ENCODE measurements around the gene CHDH.

Gene CHDH

DNA sequence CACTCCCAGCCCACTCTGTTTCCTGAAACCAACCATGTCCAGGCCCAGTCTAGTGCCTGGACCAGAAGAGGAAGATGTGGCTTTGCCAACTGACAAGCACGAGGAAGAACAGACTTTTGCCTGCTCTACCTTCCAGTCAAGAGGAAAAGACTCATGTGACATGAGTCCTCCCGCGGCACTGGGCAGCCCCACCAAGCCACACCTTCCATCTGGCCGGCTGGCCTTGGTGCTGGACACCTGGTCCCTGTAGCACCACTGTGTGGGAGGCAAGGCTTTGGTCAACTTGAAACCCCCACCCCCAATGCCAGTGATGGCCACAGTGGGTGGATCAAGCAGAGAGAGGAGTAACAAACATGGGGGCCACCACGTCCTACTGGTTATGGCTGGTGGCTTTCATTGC is 12.5 kb downstream of the CHDH start:
- Histone ChIP-seq H3K4me3 (ENCODE audit: low read depth, low read length) (no peak overlapping the region), H3K27ac (no peak overlapping the region), H3K36me3 (replicated peaks) (no peaks in the 10 kb centered on the region), H3K27me3 (replicated peaks) (no peaks in the 10 kb centered on the region)
- in situ Hi-C loops (cut with HindIII; ENCODE audit: low pct_ligation_motif_present, low sequenced_read_pairs): no loop called here
- DNase-seq: no peak
- TF ChIP-seq, protein P1, sequence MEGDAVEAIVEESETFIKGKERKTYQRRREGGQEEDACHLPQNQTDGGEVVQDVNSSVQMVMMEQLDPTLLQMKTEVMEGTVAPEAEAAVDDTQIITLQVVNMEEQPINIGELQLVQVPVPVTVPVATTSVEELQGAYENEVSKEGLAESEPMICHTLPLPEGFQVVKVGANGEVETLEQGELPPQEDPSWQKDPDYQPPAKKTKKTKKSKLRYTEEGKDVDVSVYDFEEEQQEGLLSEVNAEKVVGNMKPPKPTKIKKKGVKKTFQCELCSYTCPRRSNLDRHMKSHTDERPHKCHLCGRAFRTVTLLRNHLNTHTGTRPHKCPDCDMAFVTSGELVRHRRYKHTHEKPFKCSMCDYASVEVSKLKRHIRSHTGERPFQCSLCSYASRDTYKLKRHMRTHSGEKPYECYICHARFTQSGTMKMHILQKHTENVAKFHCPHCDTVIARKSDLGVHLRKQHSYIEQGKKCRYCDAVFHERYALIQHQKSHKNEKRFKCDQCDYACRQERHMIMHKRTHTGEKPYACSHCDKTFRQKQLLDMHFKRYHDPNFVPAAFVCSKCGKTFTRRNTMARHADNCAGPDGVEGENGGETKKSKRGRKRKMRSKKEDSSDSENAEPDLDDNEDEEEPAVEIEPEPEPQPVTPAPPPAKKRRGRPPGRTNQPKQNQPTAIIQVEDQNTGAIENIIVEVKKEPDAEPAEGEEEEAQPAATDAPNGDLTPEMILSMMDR (IDR thresholded peaks at IDR 0.05; ENCODE audit: low read depth, low read length, missing control alignments): no peak

DNA sequence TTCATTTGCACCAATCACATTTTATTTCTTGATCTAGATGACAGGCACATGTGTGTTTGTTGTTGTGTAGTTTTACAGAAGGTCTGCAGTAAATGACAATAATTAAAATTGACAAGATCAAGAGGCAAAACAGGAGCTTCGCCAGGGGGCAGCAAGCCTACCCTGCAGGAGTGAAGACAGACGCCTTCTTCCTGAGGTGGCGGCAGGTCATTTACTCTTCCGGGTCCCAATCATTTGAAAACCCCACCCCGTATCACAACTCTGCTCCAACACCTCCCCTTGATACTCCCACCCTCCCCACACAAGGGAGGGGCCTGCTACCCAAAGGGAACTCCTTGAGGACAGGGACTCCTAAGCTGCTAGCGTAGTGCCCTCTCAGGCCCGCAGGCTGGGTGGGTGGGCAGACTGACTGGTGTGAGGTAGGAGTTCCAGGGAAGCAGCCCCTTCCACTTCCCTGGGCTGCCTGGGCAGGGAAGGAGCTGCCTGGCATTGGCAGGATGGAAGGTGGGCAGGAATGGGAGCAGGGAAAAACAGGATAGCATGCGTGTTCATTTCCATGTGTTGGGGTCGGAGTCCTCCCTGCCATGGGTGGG is 13.1 kb downstream of the CHDH start:
- Histone ChIP-seq H3K36me3 (replicated peaks) (no peaks in the 10 kb centered on the region), H3K27ac (no peak overlapping the region), H3K4me3 (ENCODE audit: low read depth, low read length) (no peak overlapping the region), H3K27me3 (replicated peaks) (no peaks in the 10 kb centered on the region)
- DNase-seq: no peak
- TF ChIP-seq, protein P1 (IDR thresholded peaks at IDR 0.05; ENCODE audit: low read depth, low read length, missing control alignments): no peak
- in situ Hi-C loops (cut with HindIII; ENCODE audit: low pct_ligation_motif_present, low sequenced_read_pairs): no loop called here

DNA sequence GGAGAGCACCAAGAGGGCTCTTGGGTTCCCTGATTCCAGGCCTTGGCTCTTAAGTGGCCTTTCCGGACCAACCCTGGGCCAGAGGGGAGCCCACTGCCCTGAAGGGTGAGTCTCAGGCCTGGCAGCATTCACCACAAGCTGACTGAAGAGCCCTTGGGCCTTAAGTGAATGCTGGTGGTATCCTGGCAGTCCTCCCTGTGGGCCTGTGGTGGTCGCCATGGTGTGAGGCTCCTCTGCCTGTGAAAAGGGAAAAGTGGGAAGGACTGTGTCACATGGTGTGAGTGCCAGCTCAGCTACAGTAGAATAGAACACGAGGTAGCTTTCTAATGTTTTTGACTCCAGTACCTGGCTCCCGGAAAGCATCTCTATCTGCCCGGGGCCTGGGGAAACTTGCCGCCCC is 15.3 kb downstream of the CHDH start:
- no peak overlapping the region for H3K4me3 ChIP-seq (ENCODE audit: low read depth, low read length)

DNA sequence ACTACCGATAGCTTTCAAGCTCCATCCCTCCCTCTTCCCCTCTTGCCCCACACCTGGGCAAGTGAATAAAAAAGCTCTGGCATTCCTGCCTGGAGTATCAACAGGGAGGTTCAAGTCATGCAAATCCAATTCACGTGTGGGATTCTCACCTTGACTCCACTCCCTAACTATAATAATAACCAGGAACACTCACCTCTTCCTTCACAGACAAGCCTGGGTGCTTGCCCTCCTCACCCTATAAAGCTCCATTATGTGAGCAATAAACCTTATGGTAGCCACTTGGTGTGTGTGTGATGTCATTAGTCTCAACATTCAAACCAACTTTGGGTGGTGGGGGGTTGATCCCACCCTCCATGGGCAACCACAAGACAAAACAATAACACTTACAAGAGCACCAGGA is 16.6 kb downstream of the CHDH start:
- H3K36me3 ChIP-seq (replicated peaks): no peaks in the 10 kb centered on the region
- H3K27ac ChIP-seq: no peak overlapping the region
- H3K27me3 ChIP-seq (replicated peaks): no peaks in the 10 kb centered on the region
- in situ Hi-C loops (cut with HindIII; ENCODE audit: low pct_ligation_motif_present, low sequenced_read_pairs): no loop called here
- H3K4me3 ChIP-seq (ENCODE audit: low read depth, low read length): no peak overlapping the region
- DNase-seq: no peak
- TF ChIP-seq, protein P1 (IDR thresholded peaks at IDR 0.05; ENCODE audit: low read depth, low read length, missing control alignments): no peak

More for the DNA sequence above, 15.3 kb downstream of the CHDH start:
- TF ChIP-seq, protein P1 (IDR thresholded peaks at IDR 0.05; ENCODE audit: low read depth, low read length, missing control alignments): no peak
- in situ Hi-C loops (cut with HindIII; ENCODE audit: low pct_ligation_motif_present, low sequenced_read_pairs): no loop called here
- Histone ChIP-seq H3K27ac (no peak overlapping the region), H3K27me3 (replicated peaks) (no peaks in the 10 kb centered on the region), H3K36me3 (replicated peaks) (no peaks in the 10 kb centered on the region)
- no peak for DNase-seq

DNA sequence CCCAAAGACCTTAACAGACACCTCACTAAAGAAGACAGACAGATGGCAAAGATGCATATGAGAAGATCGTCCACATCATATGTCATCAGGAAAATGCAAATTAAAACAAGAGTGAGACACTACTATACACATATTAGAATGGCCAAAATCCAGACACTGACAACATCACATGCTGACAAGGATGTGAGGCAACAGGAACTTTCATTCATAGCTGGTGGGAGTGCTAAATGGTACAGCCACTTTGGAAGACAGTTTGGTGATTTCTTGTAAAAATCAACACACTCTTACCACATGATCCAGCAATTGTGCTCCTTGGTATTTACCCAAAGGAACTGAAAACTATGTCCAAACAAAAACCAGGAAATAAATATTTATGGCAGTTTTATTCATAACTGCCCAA is 17.6 kb downstream of the CHDH start:
- Histone ChIP-seq H3K4me3 (ENCODE audit: low read depth, low read length) (no peak overlapping the region), H3K27me3 (replicated peaks) (no peaks in the 10 kb centered on the region), H3K27ac (no peak overlapping the region), H3K36me3 (replicated peaks) (no peaks in the 10 kb centered on the region)
- DNase-seq: no peak
- in situ Hi-C loops (cut with HindIII; ENCODE audit: low pct_ligation_motif_present, low sequenced_read_pairs): no loop called here
- TF ChIP-seq, protein P1 (IDR thresholded peaks at IDR 0.05; ENCODE audit: low read depth, low read length, missing control alignments): no peak

DNA sequence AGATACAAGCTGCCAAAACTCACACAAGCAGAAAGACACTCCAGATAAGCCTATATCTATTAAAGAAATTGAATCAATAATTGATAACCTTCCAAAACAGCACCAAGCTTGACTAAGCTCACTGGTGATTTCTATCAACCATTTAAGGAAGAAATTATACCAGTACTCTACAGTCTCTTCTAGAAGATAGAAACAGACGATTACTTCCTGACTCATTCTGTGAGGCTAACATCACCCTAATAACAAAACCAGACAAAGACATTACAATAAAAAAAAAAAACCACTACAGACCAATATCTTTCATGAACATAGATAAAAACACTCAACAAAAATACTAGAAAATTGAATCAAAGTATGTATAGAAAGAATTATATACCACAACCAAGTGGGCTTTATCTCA is 20.2 kb downstream of the CHDH start:
- H3K27me3 ChIP-seq (replicated peaks): no peaks in the 10 kb centered on the region
- no peak for DNase-seq
- no peak overlapping the region for H3K27ac ChIP-seq
- in situ Hi-C loops (cut with HindIII; ENCODE audit: low pct_ligation_motif_present, low sequenced_read_pairs): no loop called here
- TF ChIP-seq, protein P1 (IDR thresholded peaks at IDR 0.05; ENCODE audit: low read depth, low read length, missing control alignments): no peak
- H3K36me3 ChIP-seq (replicated peaks): no peaks in the 10 kb centered on the region
- no peak overlapping the region for H3K4me3 ChIP-seq (ENCODE audit: low read depth, low read length)

All from brain microvascular endothelial cell (primary cell).